ENCODE data around the gene PXDN. TPM values are rescaled to one million over a fixed set of nuclear protein-coding genes. Genes with fewer than 3 reads are reported as not detected.

Gene PXDN
- total RNA-seq, 1 experiment from 2014 or later = 125 TPM

DNA sequence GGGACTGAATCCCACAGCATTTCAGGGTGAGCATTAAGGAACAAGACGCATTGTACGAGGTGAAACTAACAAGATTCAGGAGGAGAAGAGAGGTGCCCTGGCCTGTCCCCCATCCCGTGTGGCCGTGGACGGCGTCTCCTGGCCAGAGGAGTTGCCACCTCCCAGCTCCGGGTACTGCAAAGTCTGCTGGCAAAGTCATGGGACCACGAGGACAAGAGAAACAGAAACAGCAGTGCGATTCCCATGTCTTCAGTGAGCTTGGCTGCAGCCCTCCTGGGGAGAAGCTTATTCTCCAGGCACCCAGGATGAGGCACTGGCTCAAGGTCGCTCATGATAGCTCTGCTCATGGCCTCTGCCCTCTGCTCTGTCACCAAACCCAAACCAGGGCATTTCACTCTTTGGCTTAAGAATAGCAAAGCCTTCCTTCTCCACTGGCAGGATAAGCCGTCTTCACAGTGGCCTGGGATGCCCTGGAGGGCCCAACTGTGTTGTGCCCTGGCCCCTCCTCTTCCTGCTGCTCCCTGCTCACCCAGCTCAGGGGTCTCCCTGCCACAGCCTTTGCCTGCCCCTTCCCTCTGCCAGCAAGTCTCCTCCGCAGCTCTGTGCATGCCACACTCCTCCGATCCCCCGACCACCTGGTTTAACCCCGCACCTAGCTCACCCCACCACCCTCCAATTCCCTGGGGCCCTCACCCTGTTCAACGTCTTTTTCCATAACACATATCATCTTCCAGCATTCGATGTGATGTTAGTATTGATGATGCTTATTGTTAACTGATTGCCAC lies 144.8 kb downstream of the PXDN start:
- Histone ChIP-seq H3K27me3 (ENCODE audit: low read length) (no peaks in the 10 kb centered on the region), H3K9ac (ENCODE audit: low read length) (no peak overlapping the region), H3K4me2 (ENCODE audit: low read length) (no peak overlapping the region), H3K36me3 (ENCODE audit: low read depth, low read length) (no peaks in the 10 kb centered on the region), H3F3A (ENCODE audit: low read length, unreplicated experiment) (no peaks in the 10 kb centered on the region), H3K79me2 (ENCODE audit: low read length) (no peaks in the 10 kb centered on the region), H3K9me2 (replicated peaks; ENCODE audit: low read length) (no peaks in the 10 kb centered on the region), H3K27ac (ENCODE audit: low read length) (no peak overlapping the region), H3K9me3 (ENCODE audit: low read length) (no peaks in the 10 kb centered on the region), H2AFZ (ENCODE audit: low read length) (no peak overlapping the region), H4K20me1 (ENCODE audit: low read length) (no peaks in the 10 kb centered on the region), H3K4me3 (ENCODE audit: low read length) (no peak overlapping the region), H3K4me1 (ENCODE audit: insufficient read depth, low read length) (peaks cover 28% of the 10 kb centered on the region)
- ATAC-seq (no peak), DNase-seq (no peak)
- TF ChIP-seq EZH2 (IDR thresholded peaks at IDR 0.05; ENCODE audit: low read length, unreplicated experiment) = no peak
- ChIA-PET POLR2A (ENCODE audit: unreplicated experiment) (no interaction called here), CTCF (no interaction called here)
- intact Hi-C loops (cut with micrococcal nuclease) = loop anchor here (2.0 kb wide), 2 partner anchors 25 to 33 kb away; no protein-coding TSS in a partner anchor
- BruUV-seq (replicated peaks) = no TSS peak

GRCh38 chr2:1598800-1599199 lies 145.5 kb downstream of the PXDN start:
- H3K27me3 ChIP-seq (ENCODE audit: low read length) = no peaks in the 10 kb centered on the region
- DNase-seq (no peak), ATAC-seq (no peak)
- no peak overlapping the region for H3K9ac ChIP-seq (ENCODE audit: low read length)
- H3K4me1 ChIP-seq (ENCODE audit: insufficient read depth, low read length) = peaks cover 35% of the 10 kb centered on the region
- ChIA-PET CTCF (no interaction called here), POLR2A (ENCODE audit: unreplicated experiment) (no interaction called here)
- no peaks in the 10 kb centered on the region for H3K36me3 ChIP-seq (ENCODE audit: low read depth, low read length)
- H3K9me3 ChIP-seq (ENCODE audit: low read length) = no peaks in the 10 kb centered on the region
- H3K27ac ChIP-seq (ENCODE audit: low read length) = no peak overlapping the region
- no peak overlapping the region for H3K4me2 ChIP-seq (ENCODE audit: low read length)
- no peak overlapping the region for H2AFZ ChIP-seq (ENCODE audit: low read length)
- H3K4me3 ChIP-seq (ENCODE audit: low read length) = no peak overlapping the region
- H3K79me2 ChIP-seq (ENCODE audit: low read length) = no peaks in the 10 kb centered on the region
- intact Hi-C loops (cut with micrococcal nuclease) = no loop called here
- no TSS peak for BruUV-seq (replicated peaks)
- no peaks in the 10 kb centered on the region for H4K20me1 ChIP-seq (ENCODE audit: low read length)
- TF ChIP-seq CTCF (conservative IDR thresholded peaks at IDR 0.05; ENCODE audit: low read depth, low read length) (no peak), EZH2 (IDR thresholded peaks at IDR 0.05; ENCODE audit: low read length, unreplicated experiment) (no peak), EZH2phosphoT487 (IDR thresholded peaks at IDR 0.05; ENCODE audit: borderline replicate concordance, low read length) (no peak)
- no peaks in the 10 kb centered on the region for H3K9me2 ChIP-seq (replicated peaks; ENCODE audit: low read length)
- H3F3A ChIP-seq (ENCODE audit: low read length, unreplicated experiment) = no peaks in the 10 kb centered on the region

DNA sequence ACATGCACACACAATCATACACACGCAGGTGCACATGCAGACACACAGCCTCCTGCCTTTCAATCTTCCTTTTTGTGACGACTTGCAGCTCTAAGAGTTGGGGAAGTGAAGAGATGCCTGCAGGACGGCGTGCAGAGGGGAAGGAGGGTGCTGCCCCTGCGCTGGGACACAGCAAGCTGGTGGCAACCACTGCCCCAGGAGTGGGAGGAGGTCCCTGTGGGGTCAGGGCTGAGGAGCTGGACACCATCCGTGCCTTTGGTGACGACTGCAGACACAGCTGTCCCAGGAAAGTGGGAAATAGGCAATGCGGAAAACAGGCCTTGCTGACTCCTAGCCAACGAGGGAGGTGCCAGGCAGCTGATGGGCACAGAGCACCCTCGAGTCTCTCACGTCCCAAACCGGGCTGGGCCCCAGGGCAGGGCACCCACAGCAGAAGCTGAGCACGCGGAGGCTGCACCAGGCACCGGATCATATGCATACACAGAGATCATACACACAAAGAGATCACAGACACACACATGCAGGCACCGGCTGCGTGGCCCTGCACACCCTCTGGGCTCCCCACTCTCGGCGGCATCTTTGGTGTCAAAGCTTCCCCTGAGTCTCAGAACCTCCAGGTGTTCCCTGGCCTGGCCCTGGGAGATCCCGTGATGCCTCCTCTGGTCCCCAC lies 146.1 kb downstream of the PXDN start:
- no peaks in the 10 kb centered on the region for H3K9me2 ChIP-seq (replicated peaks; ENCODE audit: low read length)
- H3K27ac ChIP-seq (ENCODE audit: low read length) = no peak overlapping the region
- H3K79me2 ChIP-seq (ENCODE audit: low read length) = no peaks in the 10 kb centered on the region
- no TSS peak for BruUV-seq (replicated peaks)
- H3F3A ChIP-seq (ENCODE audit: low read length, unreplicated experiment) = peaks cover 4% of the 10 kb centered on the region
- DNase-seq (no peak), ATAC-seq (no peak)
- H3K36me3 ChIP-seq (ENCODE audit: low read depth, low read length) = no peaks in the 10 kb centered on the region
- no peak for TF ChIP-seq EZH2phosphoT487 (IDR thresholded peaks at IDR 0.05; ENCODE audit: borderline replicate concordance, low read length)
- TF ChIP-seq EZH2 (IDR thresholded peaks at IDR 0.05; ENCODE audit: low read length, unreplicated experiment) = no peak
- TF ChIP-seq CTCF (conservative IDR thresholded peaks at IDR 0.05; ENCODE audit: low read depth, low read length) = no peak
- peaks cover 41% of the 10 kb centered on the region for H3K4me1 ChIP-seq (ENCODE audit: insufficient read depth, low read length)
- no peaks in the 10 kb centered on the region for H3K9me3 ChIP-seq (ENCODE audit: low read length)
- H2AFZ ChIP-seq (ENCODE audit: low read length) = no peak overlapping the region
- H4K20me1 ChIP-seq (ENCODE audit: low read length) = no peaks in the 10 kb centered on the region
- no peaks in the 10 kb centered on the region for H3K27me3 ChIP-seq (ENCODE audit: low read length)
- H3K4me2 ChIP-seq (ENCODE audit: low read length) = no peak overlapping the region
- no peak overlapping the region for H3K4me3 ChIP-seq (ENCODE audit: low read length)
- intact Hi-C loops (cut with micrococcal nuclease) = no loop called here
- ChIA-PET CTCF (no interaction called here), POLR2A (ENCODE audit: unreplicated experiment) (no interaction called here)
- no peak overlapping the region for H3K9ac ChIP-seq (ENCODE audit: low read length)

All from PC-3 (cell line).